ENCODE results near the gene KLK8.

GRCh38 chr19:50963381-50963780 is 38.0 kb downstream of the KLK8 start:
- TF ChIP-seq EP300 (IDR thresholded peaks at IDR 0.05) (no peak), POLR2AphosphoS5 (IDR thresholded peaks at IDR 0.05) (no peak), CTCF (IDR thresholded peaks at IDR 0.05) (no peak), POLR2A (IDR thresholded peaks at IDR 0.05) (no peak)

Measured in upper lobe of left lung (tissue), 4 donors.